ENCODE results near the gene NFASC. TPM values are rescaled to one million over a fixed set of nuclear protein-coding genes. Genes with fewer than 3 reads are reported as not detected.

NFASC gene
- total RNA-seq, 4 donors from 2014 or later: 10.3 to 18.4 (median 10.9) TPM

- TF ChIP-seq CTCF (IDR thresholded peaks at IDR 0.05): no peak
- DNase-seq (ENCODE audit: low spot score) (no peak), ATAC-seq (ENCODE audit: low FRiP score) (no peak)
These were observed 187.3 kb downstream of the NFASC start for GRCh38 chr1:205057808-205058575.

GRCh38 chr1:205058853-205059252 is 188.2 kb downstream of the NFASC start:
- DNase-seq (ENCODE audit: low spot score) (no peak), ATAC-seq (ENCODE audit: low FRiP score) (no peak)
- TF ChIP-seq CTCF (IDR thresholded peaks at IDR 0.05): no peak

DNA sequence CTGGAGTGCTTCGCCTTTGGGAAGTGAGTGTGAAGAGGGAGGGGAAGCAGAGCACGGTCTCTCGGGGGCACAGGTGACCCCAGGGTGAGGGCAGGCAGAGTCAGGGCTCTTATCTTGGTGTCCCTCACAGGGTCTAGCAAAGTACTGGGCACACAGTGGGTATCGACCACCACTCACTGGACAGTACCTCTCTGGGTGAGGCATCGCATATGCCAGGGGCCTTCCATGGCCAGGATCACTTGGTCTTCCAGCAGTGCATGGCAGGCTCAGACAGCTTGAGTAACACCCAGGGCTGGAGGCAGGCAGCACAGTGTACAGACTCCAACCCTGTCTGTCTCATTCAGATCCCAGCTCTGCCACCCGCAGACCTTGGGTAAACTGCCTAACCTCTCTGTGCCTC is 189.0 kb downstream of the NFASC start:
- TF ChIP-seq CTCF (IDR thresholded peaks at IDR 0.05): no peak
- DNase-seq (ENCODE audit: low spot score) (no peak), ATAC-seq (ENCODE audit: low FRiP score) (no peak)

DNA sequence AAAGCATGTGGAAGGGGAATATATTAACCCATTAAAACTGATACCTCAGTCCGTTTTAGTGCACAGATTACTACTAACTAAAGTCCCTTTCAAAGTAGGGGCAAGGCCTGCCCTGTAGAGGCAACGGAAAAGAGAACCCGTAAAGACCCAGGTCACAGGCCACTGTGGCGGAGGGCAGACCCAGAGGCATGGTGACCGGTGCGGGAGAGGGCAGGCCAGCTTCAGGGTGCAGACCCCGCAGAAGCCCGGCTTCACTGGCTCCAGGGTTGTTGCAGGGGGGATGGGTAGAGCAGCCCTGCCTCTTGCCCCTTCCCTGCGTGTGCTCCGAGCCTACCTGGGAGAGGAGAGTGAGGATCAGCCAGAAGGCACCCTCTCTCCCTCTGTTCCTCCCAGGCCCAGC is 190.1 kb downstream of the NFASC start:
- no peak for ATAC-seq (ENCODE audit: low FRiP score)
- no peak for TF ChIP-seq CTCF (IDR thresholded peaks at IDR 0.05)
- DNase-seq (ENCODE audit: low spot score): no peak

DNA sequence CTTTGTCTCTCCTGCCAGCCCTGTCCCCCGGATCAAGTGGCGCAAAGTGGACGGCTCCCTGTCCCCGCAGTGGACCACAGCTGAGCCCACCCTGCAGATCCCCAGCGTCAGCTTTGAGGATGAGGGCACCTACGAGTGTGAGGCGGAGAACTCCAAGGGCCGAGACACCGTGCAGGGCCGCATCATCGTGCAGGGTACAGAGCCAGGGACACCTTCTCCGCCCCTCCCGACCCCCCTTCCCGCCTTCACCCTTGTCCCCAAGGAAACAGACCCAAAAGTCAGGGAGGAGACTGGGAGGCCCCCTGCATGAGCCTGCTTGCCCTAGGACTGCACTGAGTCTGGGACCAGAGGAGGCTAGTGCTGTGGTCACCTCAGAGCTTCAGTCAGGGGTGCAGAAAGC is 190.6 kb downstream of the NFASC start:
- no peak for DNase-seq (ENCODE audit: low spot score)
- no peak for ATAC-seq (ENCODE audit: low FRiP score)
- no peak for TF ChIP-seq CTCF (IDR thresholded peaks at IDR 0.05)

GRCh38 chr1:205061665-205062069 is 191.0 kb downstream of the NFASC start:
- peak in 1 of 3 donors; percentile 60 for TF ChIP-seq CTCF (IDR thresholded peaks at IDR 0.05)
- ATAC-seq (ENCODE audit: low FRiP score) (peak; percentile 54), DNase-seq (ENCODE audit: low spot score) (peak; percentile 63)

DNA sequence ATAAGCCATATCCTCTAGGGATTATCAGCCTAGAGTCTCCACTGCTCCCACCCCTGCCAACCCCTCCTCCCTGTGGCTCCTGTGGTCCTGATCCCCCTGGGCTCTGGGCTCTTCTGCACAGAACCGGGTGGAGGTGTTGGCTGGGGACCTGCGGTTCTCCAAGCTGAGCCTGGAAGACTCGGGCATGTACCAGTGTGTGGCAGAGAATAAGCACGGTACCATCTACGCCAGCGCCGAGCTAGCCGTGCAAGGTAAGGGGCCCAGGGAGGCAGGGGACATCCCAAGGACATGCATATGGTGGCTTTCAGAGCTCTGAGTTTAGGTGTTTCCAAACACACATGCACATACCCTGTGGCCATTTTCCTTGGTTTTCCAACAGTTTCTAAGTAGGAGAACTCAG is 191.7 kb downstream of the NFASC start:
- ATAC-seq (ENCODE audit: low FRiP score) (no peak), DNase-seq (ENCODE audit: low spot score) (no peak)
- no peak for TF ChIP-seq CTCF (IDR thresholded peaks at IDR 0.05)
